GM18858 (cell line): Measurements from ENCODE around the gene LRCH1.

Source experiments
- ATAC-seq: cut with Tn5 transposase; IDR thresholded peaks from one replicate; pipeline ENCODE4 v1.9.1; 2021; ENCODE audit not compliant: unreplicated experiment

LRCH1 gene

DNA sequence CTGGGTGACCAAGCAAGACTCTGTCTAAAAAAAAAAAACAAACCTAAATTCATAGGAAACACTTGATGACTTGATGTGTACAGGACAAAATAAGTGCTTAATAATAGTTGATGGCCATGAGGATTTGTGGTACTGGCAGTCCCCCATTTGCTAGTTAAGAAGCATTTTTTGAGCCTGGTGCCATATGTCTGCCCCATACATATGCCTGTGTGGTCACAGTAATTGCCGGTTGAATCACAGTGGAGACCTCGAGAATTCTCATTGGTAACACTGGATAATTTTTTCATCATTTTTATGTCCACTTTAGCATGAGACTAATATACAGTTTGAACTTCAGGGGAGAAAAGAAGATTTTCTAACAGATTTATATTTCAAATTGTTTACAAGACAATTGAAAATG is 79.2 kb downstream of the LRCH1 start:
- ATAC-seq, result no peak

GRCh38 chr13:46633416-46633815 is 80.4 kb downstream of the LRCH1 start:
- no peak for ATAC-seq

DNA sequence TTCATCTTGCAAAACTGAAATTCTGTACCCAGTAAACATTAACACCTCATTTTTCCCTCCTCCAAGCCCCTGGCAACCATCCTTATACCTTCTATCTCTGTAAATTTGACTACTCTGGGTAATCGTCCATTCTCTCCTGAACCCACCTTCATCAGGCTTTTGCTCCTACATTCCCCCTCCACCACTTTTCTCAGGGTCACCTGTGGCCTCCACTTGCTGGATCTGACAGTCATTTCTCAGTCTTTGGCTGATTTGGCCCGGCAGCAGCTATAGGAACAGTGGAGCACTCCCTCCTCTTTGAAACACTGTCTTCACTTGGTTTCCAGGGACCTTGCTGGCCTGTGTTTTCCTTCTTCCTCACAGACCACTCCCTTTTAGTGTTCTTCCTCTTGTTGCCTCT is 83.5 kb downstream of the LRCH1 start:
- no peak for ATAC-seq

DNA sequence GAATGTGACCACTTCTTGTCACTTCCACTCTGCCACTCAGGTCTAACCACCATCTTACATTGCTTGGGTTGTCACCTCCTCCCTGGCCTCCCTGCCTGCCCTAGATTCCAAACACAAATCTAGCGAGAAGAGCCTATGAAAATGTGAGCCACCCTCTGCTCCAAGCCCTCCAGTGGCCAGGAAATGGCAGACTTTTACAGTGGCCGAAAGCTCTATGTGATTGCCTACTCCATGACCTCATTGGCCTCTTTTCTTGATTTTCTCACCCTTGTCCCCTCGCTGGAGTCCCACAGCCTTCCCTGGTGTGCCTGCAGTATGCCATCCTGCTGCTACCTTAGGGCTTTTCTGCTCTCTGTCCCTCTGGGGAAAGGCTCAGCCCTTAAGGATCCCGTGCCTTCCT is 84.2 kb downstream of the LRCH1 start:
- ATAC-seq, result no peak

- ATAC-seq, result no peak
These were observed 85.3 kb downstream of the LRCH1 start for GRCh38 chr13:46638262-46638661.

GRCh38 chr13:46639033-46639981 is 86.3 kb downstream of the LRCH1 start:
- ATAC-seq, result peak; percentile 81

- ATAC-seq, result no peak
These were observed 87.9 kb downstream of the LRCH1 start for GRCh38 chr13:46640843-46641242.

- ATAC-seq, result no peak
These were observed 88.5 kb downstream of the LRCH1 start for GRCh38 chr13:46641274-46642081.

GRCh38 chr13:46642254-46642653 is 89.3 kb downstream of the LRCH1 start:
- no peak for ATAC-seq

- no peak for ATAC-seq
These were observed 90.3 kb downstream of the LRCH1 start for GRCh38 chr13:46643165-46643777.

DNA sequence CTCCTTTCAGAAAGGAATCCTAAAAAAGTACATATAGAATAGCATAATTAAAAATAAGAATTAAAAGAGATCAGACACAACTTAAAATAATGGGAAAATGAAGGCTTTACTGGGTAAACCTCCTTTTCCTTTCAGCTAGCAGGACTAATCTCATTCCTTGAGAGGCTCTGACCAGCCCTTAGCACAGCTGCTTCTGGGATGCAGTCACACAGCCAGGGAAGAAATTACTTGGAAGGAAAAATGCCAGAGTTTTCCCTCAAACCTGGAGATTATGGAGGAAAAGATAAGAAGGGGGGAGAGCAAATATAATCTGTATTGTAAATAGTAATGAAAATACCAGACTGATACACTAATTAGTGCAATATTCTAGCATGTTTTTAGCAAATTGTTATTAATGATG is 91.8 kb downstream of the LRCH1 start:
- no peak for ATAC-seq

DNA sequence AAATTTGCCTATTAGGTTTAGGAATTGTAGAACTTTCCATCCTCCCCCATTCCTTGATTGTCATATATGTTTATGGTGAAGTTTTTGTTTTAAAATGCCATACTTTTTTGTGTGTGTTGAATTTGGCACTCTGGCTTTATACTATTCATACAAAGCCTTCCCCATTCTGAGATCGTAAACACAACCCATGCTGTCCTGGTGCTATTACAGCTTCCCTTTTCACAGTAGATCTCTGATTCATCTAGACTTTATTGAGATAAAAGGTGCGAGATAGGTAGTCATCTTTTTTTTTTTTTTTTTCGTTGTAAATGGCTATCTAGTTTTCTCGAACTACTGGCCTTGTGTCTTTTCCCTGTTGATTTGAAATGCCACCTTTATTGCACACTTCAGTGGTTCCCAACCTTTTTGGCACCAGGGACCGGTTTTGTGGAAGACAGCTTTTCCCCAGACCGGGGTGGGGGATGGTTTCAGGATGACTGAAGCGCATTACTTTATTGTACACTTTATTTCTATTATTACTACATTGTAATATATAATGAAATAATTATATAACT is 94.6 kb downstream of the LRCH1 start:
- no peak for ATAC-seq

DNA sequence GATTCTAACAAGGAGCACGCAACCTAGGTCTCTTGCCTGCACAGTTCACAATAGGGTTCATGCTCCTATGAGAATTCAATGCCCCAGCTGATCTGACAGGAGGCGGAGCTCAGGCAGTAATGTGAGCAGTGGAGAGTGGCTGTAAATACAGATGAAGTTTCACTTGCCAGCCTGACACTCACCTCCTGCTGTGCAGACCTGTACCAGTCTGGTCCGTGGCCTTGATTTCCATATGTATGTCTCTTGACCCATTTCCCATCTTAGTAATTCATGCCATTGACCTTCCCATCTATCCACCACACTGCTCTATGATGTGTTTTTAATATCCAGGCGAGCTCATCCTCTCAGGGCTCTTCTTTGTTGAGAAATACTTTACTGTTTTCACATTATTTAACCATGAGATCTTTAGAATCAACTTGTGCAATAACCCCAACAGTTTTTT is 95.2 kb downstream of the LRCH1 start:
- ATAC-seq, result peak; percentile 71

DNA sequence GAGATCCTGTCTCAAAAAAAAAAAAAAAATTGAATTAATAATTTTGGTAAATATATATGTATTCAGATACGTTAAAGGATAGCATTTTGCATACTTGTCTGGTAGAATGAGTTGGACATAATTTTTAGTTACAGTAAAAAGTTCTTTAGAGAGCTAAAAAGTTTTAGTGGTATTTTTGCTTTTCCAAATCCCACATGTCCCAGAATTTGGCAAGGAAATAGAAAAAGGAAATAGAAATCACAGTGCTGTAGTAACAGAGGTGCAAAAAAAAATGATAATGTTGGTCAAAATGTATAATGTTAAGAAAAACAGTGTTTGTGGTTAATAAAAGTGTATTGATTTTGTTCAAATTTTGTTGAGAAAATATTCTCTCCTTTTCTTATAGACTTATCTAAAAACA is 96.8 kb downstream of the LRCH1 start:
- no peak for ATAC-seq

DNA sequence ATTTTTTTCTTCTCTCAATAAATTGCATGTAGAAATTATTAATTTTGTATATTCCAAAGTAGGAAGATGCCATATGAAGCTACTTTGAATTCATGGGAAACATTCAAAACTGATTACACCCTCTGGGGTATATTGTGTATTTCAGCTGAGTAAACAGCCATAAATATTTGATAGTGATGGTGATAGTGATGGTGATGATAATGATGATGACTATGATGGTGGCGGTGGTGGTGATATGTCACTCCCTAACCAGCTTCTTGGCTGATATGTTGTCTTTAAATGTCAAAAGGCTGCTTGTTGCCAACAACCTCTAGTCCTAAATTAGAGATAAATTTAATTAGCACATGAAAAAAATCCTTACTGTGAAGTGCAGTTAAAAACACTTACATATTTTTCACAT is 102.0 kb downstream of the LRCH1 start:
- ATAC-seq, result no peak

- ATAC-seq, result no peak
These were observed 102.6 kb downstream of the LRCH1 start for GRCh38 chr13:46655377-46656180.

- ATAC-seq, result peak; percentile 89
These were observed 103.8 kb downstream of the LRCH1 start for GRCh38 chr13:46656786-46657185.

GRCh38 chr13:46659413-46660065 is 106.6 kb downstream of the LRCH1 start:
- no peak for ATAC-seq

DNA sequence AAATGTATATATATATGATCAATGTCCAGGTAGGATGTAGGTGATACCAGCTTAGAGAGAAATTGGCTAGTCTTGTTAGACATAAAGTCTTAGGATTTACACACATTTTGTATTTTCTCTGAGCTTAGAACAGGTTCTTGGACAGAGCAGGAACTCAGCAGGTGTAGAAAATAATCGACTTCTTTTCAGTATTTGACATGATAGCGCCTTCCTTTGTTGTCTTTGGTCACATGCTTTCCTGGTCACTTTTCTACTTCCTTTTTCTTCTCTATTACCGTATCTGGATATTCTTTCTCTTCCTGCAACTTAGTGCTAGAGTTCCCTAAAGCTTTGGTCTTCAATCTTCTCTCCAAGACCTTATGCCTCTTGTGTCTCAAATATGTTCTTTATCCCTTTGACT is 107.4 kb downstream of the LRCH1 start:
- ATAC-seq, result no peak

GRCh38 chr13:46660857-46661256 is 107.9 kb downstream of the LRCH1 start:
- no peak for ATAC-seq
